ENCODE measurements around the gene HOXB6.

HOXB6 gene

DNA sequence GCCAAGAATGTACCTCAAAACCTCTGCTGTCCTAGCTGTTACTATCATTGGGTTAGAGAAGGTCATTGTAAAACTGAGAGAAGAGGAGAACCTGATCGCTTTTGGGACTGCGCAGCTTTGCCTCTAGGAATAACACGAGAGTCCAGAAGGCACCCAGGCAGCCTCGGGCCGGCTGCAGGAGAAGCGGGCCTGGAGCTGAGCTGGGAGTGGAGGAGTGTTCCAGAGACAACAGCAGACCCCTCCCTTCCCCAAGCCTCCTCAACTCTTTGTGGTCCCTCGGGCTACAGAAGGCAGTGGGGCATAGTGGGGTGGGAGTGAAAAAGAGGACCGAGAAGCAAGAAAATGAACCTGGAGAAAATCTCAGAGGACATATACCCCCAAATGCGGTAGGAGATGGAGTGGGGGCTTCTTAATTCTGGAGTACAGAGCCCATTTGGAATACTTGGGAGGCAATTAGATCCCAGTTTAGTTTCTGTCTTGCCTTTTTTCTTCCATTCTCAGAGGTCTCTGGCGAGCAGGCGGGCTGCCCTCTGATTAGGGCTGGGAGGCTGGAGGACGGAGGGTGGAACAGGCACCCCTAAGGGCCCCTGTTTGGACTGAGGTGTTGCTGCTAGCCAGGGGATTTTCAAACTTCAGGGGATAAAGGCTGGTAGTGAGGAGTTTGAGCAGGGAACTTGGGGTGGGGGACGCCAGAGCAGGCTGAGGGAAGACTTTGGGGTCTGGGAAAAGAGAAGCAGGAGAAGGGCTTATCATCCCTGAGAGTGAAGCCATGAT, 46.5 kb downstream of the HOXB6 start:
- in situ Hi-C loops (cut with HindIII; ENCODE audit: low sequenced_read_pairs): no loop called here
- TF ChIP-seq CTCF (IDR thresholded peaks at IDR 0.05; ENCODE audit: low read depth, low read length, missing control alignments): no peak
- peak overlapping the region; percentile 82 for H3K4me3 ChIP-seq (ENCODE audit: low read depth, low read length)
- no peak for DNase-seq (ENCODE audit: low read depth)

- DNase-seq (ENCODE audit: low read depth): no peak
- in situ Hi-C loops (cut with HindIII; ENCODE audit: low sequenced_read_pairs): no loop called here
- peak overlapping the region; percentile 82 for H3K4me3 ChIP-seq (ENCODE audit: low read depth, low read length)
- TF ChIP-seq CTCF (IDR thresholded peaks at IDR 0.05; ENCODE audit: low read depth, low read length, missing control alignments): no peak
These were observed 48.0 kb downstream of the HOXB6 start for GRCh38 chr17:48556576-48557401.

DNA sequence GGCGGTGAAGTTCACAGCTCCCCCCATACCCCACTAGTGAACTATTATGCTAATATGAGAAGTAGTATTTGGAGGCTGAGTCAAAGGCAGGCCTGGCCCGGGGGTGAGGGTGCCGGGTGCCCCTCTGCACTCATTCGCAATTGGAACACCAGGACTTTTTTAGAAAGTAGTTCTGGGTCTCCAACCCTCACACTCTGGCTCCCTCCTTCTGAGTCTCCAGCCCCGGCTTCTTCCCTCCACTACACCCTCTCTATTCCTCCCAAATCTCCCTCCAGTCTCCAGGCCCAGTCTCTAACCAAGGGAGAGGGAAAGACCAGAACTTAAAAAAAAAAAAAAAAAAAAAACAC, 48.6 kb downstream of the HOXB6 start:
- no peak for DNase-seq (ENCODE audit: low read depth)
- no peak for TF ChIP-seq CTCF (IDR thresholded peaks at IDR 0.05; ENCODE audit: low read depth, low read length, missing control alignments)
- H3K4me3 ChIP-seq (ENCODE audit: low read depth, low read length): peak overlapping the region; percentile 82
- in situ Hi-C loops (cut with HindIII; ENCODE audit: low sequenced_read_pairs): no loop called here

- H3K4me3 ChIP-seq (ENCODE audit: low read depth, low read length): peak overlapping the region; percentile 82
- in situ Hi-C loops (cut with HindIII; ENCODE audit: low sequenced_read_pairs): no loop called here
These were observed 49.2 kb downstream of the HOXB6 start for GRCh38 chr17:48555258-48556228.

GRCh38 chr17:48554412-48555257, 50.2 kb downstream of the HOXB6 start:
- in situ Hi-C loops (cut with HindIII; ENCODE audit: low sequenced_read_pairs): no loop called here

More at GRCh38 chr17:48555258-48556228, 49.2 kb downstream of the HOXB6 start:
- peak; percentile 81 for DNase-seq (ENCODE audit: low read depth)
- TF ChIP-seq CTCF (IDR thresholded peaks at IDR 0.05; ENCODE audit: low read depth, low read length, missing control alignments): no peak

More at GRCh38 chr17:48554412-48555257, 50.2 kb downstream of the HOXB6 start:
- DNase-seq (ENCODE audit: low read depth): no peak
- peak overlapping the region; percentile 82 for H3K4me3 ChIP-seq (ENCODE audit: low read depth, low read length)
- TF ChIP-seq CTCF (IDR thresholded peaks at IDR 0.05; ENCODE audit: low read depth, low read length, missing control alignments): no peak
